ENCODE measurements around the gene SPARCL1.
A peak's percentile ranks its signal among the peaks of the same experiment; 100 is the strongest.

The SPARCL1 gene

DNA sequence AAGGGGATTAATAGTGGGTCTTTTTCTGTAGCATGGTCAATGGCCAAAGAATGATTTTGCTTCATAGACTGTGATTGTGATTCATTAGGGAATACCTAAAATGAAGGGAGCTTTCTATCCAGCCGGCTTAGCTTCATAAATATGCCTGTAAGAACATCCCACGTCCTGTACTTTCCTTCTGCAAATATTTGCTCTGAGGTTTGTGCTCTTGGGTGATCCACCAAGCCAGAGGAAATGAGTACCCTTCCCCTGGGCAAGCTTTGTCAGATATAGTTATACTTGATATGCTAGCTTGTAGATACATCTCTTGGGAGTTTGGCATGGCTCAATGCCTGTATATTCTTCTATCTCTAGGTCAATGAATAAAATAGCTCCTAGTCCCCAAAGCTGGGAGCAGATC is 28.2 kb upstream of the SPARCL1 start:
- Histone ChIP-seq H3K9me3 (ENCODE audit: control insufficient read depth, insufficient read depth, low read length) (no peaks in the 10 kb centered on the region), H3K4me3 (ENCODE audit: low read length) (no peak overlapping the region), H3K4me1 (ENCODE audit: control insufficient read depth, insufficient read depth, low read length) (peaks cover 1% of the 10 kb centered on the region; the same call in 1 of the 2 replicates), H3K36me3 (ENCODE audit: control insufficient read depth, insufficient read depth, low read length) (no peaks in the 10 kb centered on the region), H3K27me3 (ENCODE audit: control insufficient read depth, insufficient read depth, low read length) (no peaks in the 10 kb centered on the region), H3K27ac (ENCODE audit: low read length) (no peak overlapping the region)
- no CpG with 5 or more reads among the region's 2 CpGs for WGBS (ENCODE audit: insufficient coverage, insufficient read length)
- no peak for DNase-seq (ENCODE audit: low read depth, low spot score)

DNA sequence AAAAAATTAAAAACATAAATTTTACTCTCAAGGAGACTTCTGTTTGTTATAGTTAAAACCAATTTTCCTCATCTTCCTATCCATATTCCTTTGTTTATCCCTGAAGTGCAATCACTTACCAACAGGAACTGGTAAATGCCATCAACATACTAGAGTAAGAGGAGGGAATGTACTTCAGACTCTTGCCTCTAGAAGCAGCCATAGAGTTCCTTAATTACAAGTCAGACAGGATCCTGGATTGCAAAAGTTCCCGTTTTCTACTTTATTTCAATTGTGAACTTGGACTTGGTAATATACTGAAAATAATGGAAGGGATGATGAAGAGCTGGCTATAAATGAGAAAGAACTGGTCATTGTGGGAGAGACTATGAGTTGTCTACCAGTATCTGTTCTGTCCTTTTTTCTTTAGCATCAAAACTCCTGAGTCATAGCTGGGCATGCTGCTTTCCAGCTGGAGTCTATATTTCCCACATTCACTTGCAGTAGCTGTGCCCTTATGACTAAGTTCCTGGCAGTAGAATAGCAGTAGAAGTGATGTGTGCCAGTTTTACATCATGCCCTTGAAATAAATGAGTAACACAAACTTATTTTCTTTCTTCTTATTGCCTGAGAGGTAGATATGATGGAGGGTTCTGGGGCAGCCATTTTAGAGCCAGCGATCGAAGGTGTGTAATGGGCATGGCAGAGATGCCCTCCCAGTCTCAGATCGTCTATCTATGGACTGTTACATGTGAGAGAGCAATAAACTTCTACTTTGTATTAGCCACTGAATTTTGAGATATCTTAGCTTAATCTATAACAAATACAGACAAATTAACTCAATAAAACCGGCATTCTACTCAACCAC is 26.8 kb upstream of the SPARCL1 start:
- Histone ChIP-seq H3K27ac (ENCODE audit: low read length) (no peak overlapping the region), H3K27me3 (ENCODE audit: control insufficient read depth, insufficient read depth, low read length) (no peaks in the 10 kb centered on the region), H3K4me3 (ENCODE audit: low read length) (no peak overlapping the region), H3K4me1 (ENCODE audit: control insufficient read depth, insufficient read depth, low read length) (peaks cover 1% of the 10 kb centered on the region; the same call in 1 of the 2 replicates), H3K9me3 (ENCODE audit: control insufficient read depth, insufficient read depth, low read length) (no peaks in the 10 kb centered on the region), H3K36me3 (ENCODE audit: control insufficient read depth, insufficient read depth, low read length) (no peaks in the 10 kb centered on the region)
- WGBS (ENCODE audit: insufficient coverage, insufficient read length), result no CpG with 5 or more reads among the region's 5 CpGs
- DNase-seq (ENCODE audit: low read depth, low spot score), result no peak

DNA sequence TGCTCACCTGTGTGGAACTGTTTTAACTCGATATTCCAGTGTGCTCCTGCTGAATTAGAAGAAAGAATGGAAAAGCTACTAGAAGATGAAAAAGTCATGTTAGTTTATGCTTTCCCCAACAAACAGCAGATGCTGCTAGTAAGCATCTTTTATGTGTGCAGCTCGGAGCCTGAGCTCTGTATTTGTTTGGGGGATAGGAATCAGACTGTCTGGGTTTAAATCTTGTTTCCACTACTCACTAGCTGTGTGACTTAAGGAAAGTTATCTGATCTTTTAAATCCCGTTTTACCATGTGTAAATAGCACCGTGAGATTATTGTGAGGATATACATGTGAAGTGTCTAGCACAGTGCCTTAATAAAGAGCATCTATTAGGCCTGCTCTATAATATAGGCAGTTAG is 24.0 kb upstream of the SPARCL1 start:
- no peak for DNase-seq (ENCODE audit: low read depth, low spot score)
- no peak overlapping the region for H3K27ac ChIP-seq (ENCODE audit: low read length)
- WGBS (ENCODE audit: insufficient coverage, insufficient read length), result no CpG with 5 or more reads among the region's 4 CpGs
- H3K27me3 ChIP-seq (ENCODE audit: control insufficient read depth, insufficient read depth, low read length), result no peaks in the 10 kb centered on the region
- no peaks in the 10 kb centered on the region for H3K36me3 ChIP-seq (ENCODE audit: control insufficient read depth, insufficient read depth, low read length)
- H3K4me3 ChIP-seq (ENCODE audit: low read length), result no peak overlapping the region
- H3K9me3 ChIP-seq (ENCODE audit: control insufficient read depth, insufficient read depth, low read length), result no peaks in the 10 kb centered on the region
- peaks cover 1% of the 10 kb centered on the region for H3K4me1 ChIP-seq (ENCODE audit: control insufficient read depth, insufficient read depth, low read length)

DNA sequence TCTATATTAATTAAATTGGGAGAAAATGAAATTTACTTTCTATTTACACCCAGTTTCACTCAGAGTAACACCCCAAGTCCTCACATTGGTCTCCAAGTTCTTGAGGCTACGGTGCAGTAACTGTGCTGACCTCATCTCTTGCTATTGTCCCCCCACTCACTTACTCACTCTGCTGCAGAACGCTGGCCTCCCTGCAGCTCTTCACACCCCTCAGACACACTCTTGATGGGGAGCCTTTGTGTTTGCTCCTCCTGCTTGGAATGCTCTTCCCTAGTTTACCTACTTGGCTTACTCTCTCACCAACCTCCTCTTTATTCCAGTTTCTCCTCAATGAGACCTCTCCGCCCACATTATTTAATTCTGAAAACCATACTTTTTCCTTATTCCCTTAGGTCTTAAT is 22.2 kb upstream of the SPARCL1 start:
- Histone ChIP-seq H3K27me3 (ENCODE audit: control insufficient read depth, insufficient read depth, low read length) (no peaks in the 10 kb centered on the region), H3K36me3 (ENCODE audit: control insufficient read depth, insufficient read depth, low read length) (no peaks in the 10 kb centered on the region; the same call in 1 of the 2 replicates), H3K27ac (ENCODE audit: low read length) (no peak overlapping the region), H3K4me3 (ENCODE audit: low read length) (no peak overlapping the region), H3K9me3 (ENCODE audit: control insufficient read depth, insufficient read depth, low read length) (no peaks in the 10 kb centered on the region), H3K4me1 (ENCODE audit: control insufficient read depth, insufficient read depth, low read length) (peaks cover 1% of the 10 kb centered on the region)
- no peak for DNase-seq (ENCODE audit: low read depth, low spot score)
- no CpG with 5 or more reads among the region's 3 CpGs for WGBS (ENCODE audit: insufficient coverage, insufficient read length)

DNA sequence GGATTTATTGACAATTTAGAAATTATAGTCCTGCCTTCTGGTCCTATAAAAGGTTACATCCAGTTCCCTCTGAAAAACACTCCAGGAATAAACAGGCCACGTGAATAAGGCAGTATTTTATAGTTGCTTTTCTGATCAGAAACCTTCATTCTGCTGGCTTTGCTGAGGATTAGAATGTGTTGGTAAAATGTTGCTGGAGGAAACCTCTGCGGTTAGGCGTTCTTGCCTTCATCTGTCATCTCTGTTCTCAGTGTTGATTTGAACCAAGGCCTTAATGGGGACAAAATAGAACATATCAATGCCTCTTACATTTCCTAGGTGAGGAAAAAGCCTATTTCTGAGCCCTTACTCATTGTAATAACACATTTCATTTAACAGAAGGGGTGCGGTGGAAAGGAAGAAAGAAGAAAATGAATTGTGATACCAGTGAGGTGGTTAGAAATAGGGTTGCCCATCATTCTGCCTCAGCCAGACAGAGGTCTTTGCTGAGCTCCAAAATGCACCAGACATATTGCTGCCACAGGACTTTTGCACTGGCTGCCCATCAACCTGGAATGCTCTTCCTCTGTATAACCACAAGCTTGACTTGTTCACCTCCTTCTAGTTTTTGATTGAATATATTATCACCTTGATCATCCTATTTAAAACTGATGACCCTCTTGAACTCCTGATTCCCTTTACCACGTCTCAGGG is 18.0 kb upstream of the SPARCL1 start:
- no peak for DNase-seq (ENCODE audit: low read depth, low spot score)
- no peaks in the 10 kb centered on the region for H3K9me3 ChIP-seq (ENCODE audit: control insufficient read depth, insufficient read depth, low read length)
- H3K27ac ChIP-seq (ENCODE audit: low read length), result no peak overlapping the region
- no CpG with 5 or more reads among the region's 5 CpGs for WGBS (ENCODE audit: insufficient coverage, insufficient read length)
- H3K36me3 ChIP-seq (ENCODE audit: control insufficient read depth, insufficient read depth, low read length), result no peaks in the 10 kb centered on the region; the same call in 1 of the 2 replicates
- no peaks in the 10 kb centered on the region for H3K27me3 ChIP-seq (ENCODE audit: control insufficient read depth, insufficient read depth, low read length)
- no peak overlapping the region for H3K4me3 ChIP-seq (ENCODE audit: low read length)
- peaks cover 1% of the 10 kb centered on the region for H3K4me1 ChIP-seq (ENCODE audit: control insufficient read depth, insufficient read depth, low read length)

DNA sequence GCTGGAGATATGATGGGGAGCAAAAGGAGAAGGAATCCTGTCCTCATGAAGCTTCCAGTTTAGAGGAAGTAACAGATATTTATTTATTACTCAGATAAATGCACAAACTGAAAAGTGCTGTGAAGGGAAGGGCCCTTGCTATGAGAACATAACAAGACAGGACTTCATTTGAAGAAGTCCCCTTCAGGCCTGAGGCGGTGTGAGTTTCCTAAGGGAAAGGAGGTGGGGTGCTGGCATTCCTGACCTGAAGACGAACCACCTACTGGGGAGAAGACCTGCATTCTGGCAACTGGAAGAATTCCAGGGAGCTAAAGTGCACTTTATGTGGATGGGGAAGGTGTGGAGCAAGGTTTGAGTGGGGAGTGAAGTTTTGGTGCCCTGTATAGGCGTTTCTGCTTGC is 15.9 kb upstream of the SPARCL1 start:
- no CpG with 5 or more reads among the region's 3 CpGs for WGBS (ENCODE audit: insufficient coverage, insufficient read length)
- H3K27me3 ChIP-seq (ENCODE audit: control insufficient read depth, insufficient read depth, low read length), result no peaks in the 10 kb centered on the region

DNA sequence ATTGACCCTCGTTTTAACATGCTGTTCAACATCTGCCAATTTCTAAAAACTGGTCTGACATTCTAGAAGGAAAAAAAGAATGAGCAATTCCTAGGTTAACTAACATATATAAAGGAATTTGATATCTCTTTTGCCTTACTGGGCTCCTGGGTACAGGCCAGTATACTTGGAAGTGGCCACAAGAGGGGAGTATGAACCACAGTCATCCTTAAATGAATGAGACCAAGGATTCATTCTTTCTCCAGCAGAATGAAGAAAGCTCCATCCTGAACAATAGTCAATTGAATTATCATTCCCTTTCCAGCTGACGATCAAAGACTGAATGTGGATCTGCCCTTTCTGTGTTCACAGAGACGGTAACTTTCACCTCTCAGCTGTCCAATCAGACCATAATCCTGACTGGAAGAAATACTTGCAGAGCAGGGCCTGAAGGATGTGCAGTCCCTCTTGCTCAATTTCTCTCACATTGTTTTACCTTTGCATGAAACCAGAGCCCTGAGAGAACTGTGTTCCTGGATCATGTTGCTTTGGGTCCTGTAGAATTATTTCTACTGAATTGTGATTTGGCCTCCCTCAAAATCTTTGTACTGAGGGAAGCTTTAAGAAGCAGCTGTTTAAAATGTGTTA is 14.8 kb upstream of the SPARCL1 start:
- DNase-seq (ENCODE audit: low read depth, low spot score), result peak; percentile 29
- WGBS (ENCODE audit: insufficient coverage, insufficient read length), result no CpG with 5 or more reads among the region's 3 CpGs
- Histone ChIP-seq H3K27me3 (ENCODE audit: control insufficient read depth, insufficient read depth, low read length) (no peaks in the 10 kb centered on the region), H3K9me3 (ENCODE audit: control insufficient read depth, insufficient read depth, low read length) (no peaks in the 10 kb centered on the region), H3K4me3 (ENCODE audit: low read length) (no peak overlapping the region), H3K36me3 (ENCODE audit: control insufficient read depth, insufficient read depth, low read length) (no peaks in the 10 kb centered on the region; the same call in 1 of the 2 replicates), H3K27ac (ENCODE audit: low read length) (no peak overlapping the region), H3K4me1 (ENCODE audit: control insufficient read depth, insufficient read depth, low read length) (no peaks in the 10 kb centered on the region)

More for the DNA sequence above, 15.9 kb upstream of the SPARCL1 start:
- H3K36me3 ChIP-seq (ENCODE audit: control insufficient read depth, insufficient read depth, low read length), result no peaks in the 10 kb centered on the region; the same call in 1 of the 2 replicates
- no peak for DNase-seq (ENCODE audit: low read depth, low spot score)
- H3K27ac ChIP-seq (ENCODE audit: low read length), result no peak overlapping the region
- no peak overlapping the region for H3K4me3 ChIP-seq (ENCODE audit: low read length)
- H3K9me3 ChIP-seq (ENCODE audit: control insufficient read depth, insufficient read depth, low read length), result no peaks in the 10 kb centered on the region
- H3K4me1 ChIP-seq (ENCODE audit: control insufficient read depth, insufficient read depth, low read length), result peaks cover 1% of the 10 kb centered on the region

DNA sequence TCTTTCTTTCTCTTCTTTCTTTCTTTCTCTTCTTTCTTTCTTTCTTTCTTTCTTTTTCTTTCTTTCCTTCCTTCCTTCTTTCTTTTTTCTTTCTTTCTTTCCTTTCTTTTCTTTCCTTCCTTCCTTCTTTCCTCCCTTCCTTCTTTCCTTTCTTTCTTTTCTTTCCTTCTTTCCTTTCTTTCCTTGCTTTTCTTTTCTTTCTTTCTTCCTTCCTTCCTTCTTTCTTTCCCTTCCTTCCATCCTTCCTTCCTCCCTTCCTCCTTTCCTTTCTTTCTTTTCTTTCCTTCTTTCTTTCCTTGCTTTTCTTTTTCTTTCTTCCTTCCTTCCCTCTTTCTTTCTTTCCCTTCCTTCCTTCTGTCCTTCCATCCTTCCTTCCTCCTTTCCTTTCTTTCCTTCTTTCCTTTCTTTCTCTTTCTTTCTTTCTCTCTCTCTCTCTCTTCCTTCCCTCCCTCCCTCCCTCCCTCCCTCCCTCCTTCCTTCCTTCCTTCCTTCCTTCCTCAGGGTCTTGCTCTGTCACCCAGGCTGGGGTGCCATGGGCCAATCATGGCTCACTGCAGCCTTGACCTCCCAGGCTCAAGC is 13.6 kb upstream of the SPARCL1 start:
- Histone ChIP-seq H3K27me3 (ENCODE audit: control insufficient read depth, insufficient read depth, low read length) (no peaks in the 10 kb centered on the region), H3K4me1 (ENCODE audit: control insufficient read depth, insufficient read depth, low read length) (no peaks in the 10 kb centered on the region), H3K27ac (ENCODE audit: low read length) (no peak overlapping the region), H3K36me3 (ENCODE audit: control insufficient read depth, insufficient read depth, low read length) (no peaks in the 10 kb centered on the region; the same call in 1 of the 2 replicates), H3K9me3 (ENCODE audit: control insufficient read depth, insufficient read depth, low read length) (no peaks in the 10 kb centered on the region), H3K4me3 (ENCODE audit: low read length) (no peak overlapping the region)
- DNase-seq (ENCODE audit: low read depth, low spot score), result no peak

DNA sequence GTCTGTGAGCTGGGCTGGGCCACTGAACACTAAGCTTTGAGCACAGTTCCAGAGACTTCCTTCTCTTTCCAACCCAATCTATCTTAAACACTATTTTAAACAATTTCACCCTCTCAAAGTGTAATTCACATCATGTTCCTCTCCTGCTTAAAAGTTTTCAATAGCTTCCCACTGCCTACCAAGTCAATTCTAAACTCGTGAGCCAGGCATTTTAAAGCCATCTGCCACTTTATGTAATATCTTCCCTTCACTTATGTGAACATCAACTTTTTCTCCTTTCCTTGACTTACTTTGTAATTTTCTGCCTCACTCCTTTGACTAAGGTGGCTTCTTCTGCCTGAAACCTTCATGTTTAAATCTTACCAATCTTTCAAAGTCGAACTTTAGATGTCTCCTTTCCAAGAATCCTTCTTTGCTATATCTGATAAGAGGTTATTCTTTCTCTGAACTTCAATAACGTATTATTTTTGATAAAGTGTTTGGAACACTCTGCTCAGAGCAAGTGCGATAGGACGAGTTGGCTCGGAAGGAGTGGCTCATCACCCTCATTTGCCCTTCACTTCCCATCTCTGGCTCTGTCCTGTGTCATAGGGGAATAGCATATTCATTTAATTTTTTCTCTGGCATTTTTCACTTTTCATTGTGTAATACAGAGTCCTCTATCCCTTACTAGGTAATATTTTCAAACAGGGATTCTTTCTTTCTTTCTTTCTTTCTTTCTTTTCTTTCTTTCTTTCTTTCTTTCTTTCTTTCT is 13.0 kb upstream of the SPARCL1 start:
- Histone ChIP-seq H3K4me1 (ENCODE audit: control insufficient read depth, insufficient read depth, low read length) (no peaks in the 10 kb centered on the region), H3K9me3 (ENCODE audit: control insufficient read depth, insufficient read depth, low read length) (no peaks in the 10 kb centered on the region), H3K27me3 (ENCODE audit: control insufficient read depth, insufficient read depth, low read length) (no peaks in the 10 kb centered on the region), H3K4me3 (ENCODE audit: low read length) (no peak overlapping the region), H3K27ac (ENCODE audit: low read length) (no peak overlapping the region), H3K36me3 (ENCODE audit: control insufficient read depth, insufficient read depth, low read length) (no peaks in the 10 kb centered on the region; the same call in 1 of the 2 replicates)
- no CpG with 5 or more reads among the region's 6 CpGs for WGBS (ENCODE audit: insufficient coverage, insufficient read length)
- DNase-seq (ENCODE audit: low read depth, low spot score), result no peak

DNA sequence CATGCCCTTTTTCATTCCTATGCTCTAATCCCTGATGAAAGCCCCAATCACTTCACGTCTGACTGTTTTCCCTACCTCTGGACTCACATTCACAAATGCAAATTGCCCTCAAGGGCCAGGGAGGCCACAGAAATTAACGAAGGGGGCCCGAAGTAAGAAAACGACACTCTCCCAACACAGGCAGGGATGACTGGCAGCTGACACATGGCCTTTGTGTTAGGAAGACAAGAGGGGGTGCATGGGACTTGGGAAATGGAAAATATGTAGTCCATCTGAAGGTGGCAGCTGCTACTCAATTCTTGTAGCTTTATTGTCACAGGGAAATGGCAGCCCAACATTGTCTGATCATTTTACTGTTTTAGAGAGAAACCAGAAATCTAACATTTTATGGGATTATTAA is 12.3 kb upstream of the SPARCL1 start:
- Histone ChIP-seq H3K36me3 (ENCODE audit: control insufficient read depth, insufficient read depth, low read length) (no peaks in the 10 kb centered on the region), H3K4me3 (ENCODE audit: low read length) (no peak overlapping the region), H3K27ac (ENCODE audit: low read length) (no peak overlapping the region), H3K9me3 (ENCODE audit: control insufficient read depth, insufficient read depth, low read length) (no peaks in the 10 kb centered on the region), H3K4me1 (ENCODE audit: control insufficient read depth, insufficient read depth, low read length) (no peaks in the 10 kb centered on the region), H3K27me3 (ENCODE audit: control insufficient read depth, insufficient read depth, low read length) (no peaks in the 10 kb centered on the region)
- no CpG with 5 or more reads among the region's 4 CpGs for WGBS (ENCODE audit: insufficient coverage, insufficient read length)
- no peak for DNase-seq (ENCODE audit: low read depth, low spot score)

Measured in iPS DF 6.9 (cell line).